HK-2 (cell line): Measurements from ENCODE around the gene MRPL12.

ENCODE experiments used
- DNase-seq: peaks from one replicate; pipeline ENCODE4 v3.0.0-alpha.2; 2018; ENCODE audit not compliant: unreplicated experiment

The MRPL12 gene

DNA sequence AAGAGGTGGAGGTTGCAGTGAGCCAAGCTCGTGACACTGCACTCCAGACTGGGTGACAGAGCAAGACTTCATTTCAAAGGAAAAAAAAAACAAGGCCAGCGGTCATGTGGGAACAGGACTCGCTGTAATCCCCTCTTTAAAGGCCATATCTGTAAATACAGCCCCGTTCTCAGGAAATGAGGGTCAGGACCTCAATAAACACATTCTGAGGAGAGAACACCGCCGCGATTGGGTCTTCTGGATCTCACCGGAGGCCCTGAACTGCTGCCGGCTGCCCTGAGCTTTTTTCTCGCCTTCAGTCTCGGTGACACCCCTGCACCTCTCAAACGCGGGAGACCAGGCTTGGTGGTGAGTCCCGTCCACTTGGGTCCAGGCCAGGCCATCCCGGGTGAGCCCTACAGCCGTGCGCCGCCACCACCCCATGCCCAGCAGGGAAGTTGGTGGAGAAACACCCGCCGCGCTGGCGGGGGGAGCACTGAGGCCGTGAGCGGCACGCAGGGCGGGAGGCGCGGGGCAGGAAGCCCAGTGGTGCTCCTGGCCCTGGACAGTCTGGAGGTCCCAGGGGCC lies 37.3 kb downstream of the MRPL12 start:
- DNase-seq = no peak

GRCh38 chr17:81741049-81741593 lies 38.0 kb downstream of the MRPL12 start:
- DNase-seq = no peak

GRCh38 chr17:81741594-81742452 lies 38.7 kb downstream of the MRPL12 start:
- DNase-seq = no peak
